ENCODE results near the gene STAT5A.
"Not testable (repeated sequence)": the region's sequence is repeated elsewhere in the genome, so short reads cannot be mapped to it uniquely, and the experiment has no call there.

STAT5A gene

DNA sequence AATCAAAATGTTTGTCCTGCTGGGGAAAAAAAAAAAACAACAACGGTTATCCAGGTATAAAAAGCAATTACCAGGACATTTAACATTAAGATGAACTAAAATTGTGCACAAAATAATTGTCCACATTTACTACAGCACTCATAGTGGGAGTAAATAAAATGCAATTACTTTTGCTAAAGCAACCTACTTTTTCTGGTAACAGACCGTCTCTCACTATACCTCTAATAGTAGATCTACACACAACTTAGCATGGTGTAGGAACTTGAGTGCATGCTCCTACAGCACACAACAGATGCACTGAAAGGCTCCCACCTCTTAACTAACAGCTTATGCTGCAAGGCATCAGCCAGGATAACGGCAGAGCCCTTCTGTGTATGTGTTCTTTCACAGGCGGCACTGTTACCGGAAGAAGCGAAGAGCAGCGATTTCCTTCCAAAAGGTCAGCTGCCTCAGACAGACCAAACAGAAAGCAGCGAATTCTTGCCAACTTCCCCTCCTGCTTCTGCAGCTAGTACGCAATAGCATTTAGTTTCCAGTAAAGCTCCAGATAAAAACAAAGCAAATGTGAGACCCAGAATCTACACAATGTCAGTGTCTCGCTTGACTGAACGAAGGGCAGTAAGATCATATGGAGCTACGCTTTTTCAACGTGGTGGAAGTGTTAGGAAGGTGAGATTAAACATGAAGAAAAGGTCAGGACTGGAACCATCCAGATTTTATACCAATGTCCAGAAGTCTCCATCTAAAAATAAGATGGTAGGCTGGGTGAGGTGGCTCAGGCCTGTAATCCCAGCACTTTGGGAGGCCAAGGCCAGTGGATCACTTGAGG is 39.7 kb upstream of the STAT5A start:
- H3K36me3 ChIP-seq (ENCODE audit: control insufficient read depth, insufficient read depth, low read length), result no peaks in the 10 kb centered on the region
- H3K9me3 ChIP-seq (ENCODE audit: control insufficient read depth, insufficient read depth, low read length), result no peaks in the 10 kb centered on the region
- H3K27me3 ChIP-seq (ENCODE audit: control insufficient read depth, insufficient read depth, low read length), result no peaks in the 10 kb centered on the region
- H3K27ac ChIP-seq (ENCODE audit: low read length), result no peak overlapping the region
- no CpG with 5 or more reads among the region's 13 CpGs for WGBS (ENCODE audit: insufficient coverage, insufficient read length)
- no peak for DNase-seq (ENCODE audit: low read depth, low spot score)
- H3K4me1 ChIP-seq (ENCODE audit: control insufficient read depth, insufficient read depth, low read length), result no peaks in the 10 kb centered on the region
- H3K4me3 ChIP-seq (ENCODE audit: low read length), result no peak overlapping the region

DNA sequence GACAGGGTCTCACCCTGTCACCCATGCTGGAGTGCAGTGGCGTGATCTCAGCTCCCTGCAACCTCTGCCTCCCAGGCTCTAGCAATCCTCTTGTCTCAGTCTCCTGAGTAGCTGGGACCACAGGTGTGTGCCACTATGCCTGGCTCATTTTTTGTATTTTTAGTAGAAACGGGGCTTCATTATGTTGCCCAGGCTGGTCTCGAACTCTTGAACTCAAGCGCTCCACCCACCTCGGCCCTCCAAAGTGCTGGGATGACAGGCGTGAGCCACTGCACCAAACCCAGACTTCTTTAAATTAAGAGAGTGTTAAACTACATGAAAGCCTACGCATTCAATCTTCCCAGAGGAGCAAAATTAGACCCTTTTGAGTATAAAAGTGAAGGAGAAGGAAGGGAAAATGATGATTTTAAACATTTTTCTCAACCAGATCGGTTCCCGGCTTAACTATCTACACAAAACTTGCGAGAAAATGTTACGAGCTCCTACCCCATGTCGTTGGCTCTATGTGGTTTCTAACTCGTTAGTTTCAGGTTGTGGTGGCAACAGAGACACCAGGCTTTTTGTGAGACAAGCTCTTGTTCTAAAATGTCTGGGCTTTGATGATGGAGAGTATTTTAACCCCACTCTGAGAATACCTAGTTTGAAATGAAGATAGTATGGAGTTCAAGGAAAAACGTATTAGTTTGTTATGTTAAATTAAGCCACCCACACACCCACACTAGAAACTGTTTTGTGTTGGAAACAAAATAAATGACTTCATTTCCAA is 38.4 kb upstream of the STAT5A start:
- DNase-seq (ENCODE audit: low read depth, low spot score), result no peak
- H3K9me3 ChIP-seq (ENCODE audit: control insufficient read depth, insufficient read depth, low read length), result no peaks in the 10 kb centered on the region
- WGBS (ENCODE audit: insufficient coverage, insufficient read length), result no CpG with 5 or more reads among the region's 14 CpGs
- no peaks in the 10 kb centered on the region for H3K27me3 ChIP-seq (ENCODE audit: control insufficient read depth, insufficient read depth, low read length)
- H3K4me3 ChIP-seq (ENCODE audit: low read length), result no peak overlapping the region
- no peak overlapping the region for H3K27ac ChIP-seq (ENCODE audit: low read length)
- no peaks in the 10 kb centered on the region for H3K36me3 ChIP-seq (ENCODE audit: control insufficient read depth, insufficient read depth, low read length)
- H3K4me1 ChIP-seq (ENCODE audit: control insufficient read depth, insufficient read depth, low read length), result no peaks in the 10 kb centered on the region

DNA sequence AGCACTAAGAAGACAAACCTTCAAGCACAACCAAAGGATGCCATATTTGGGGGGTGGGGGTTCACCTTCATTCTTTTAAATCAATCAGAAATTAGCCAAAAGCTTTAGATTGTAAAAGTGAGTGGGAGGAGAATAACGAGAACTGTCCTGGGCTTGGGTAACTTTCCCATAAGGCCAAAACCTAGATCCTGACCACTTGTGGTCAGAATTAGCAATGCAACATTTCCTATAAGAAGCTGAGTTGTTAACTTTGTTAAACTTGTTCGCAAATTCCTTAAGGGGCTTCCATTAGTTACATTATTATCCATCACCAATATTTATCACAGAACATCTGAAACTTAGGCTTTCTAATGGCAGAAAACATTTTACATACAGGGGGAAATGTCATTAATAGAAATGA is 37.2 kb upstream of the STAT5A start:
- Histone ChIP-seq H3K4me1 (ENCODE audit: control insufficient read depth, insufficient read depth, low read length) (no peaks in the 10 kb centered on the region), H3K27ac (ENCODE audit: low read length) (no peak overlapping the region), H3K36me3 (ENCODE audit: control insufficient read depth, insufficient read depth, low read length) (no peaks in the 10 kb centered on the region), H3K9me3 (ENCODE audit: control insufficient read depth, insufficient read depth, low read length) (no peaks in the 10 kb centered on the region), H3K4me3 (ENCODE audit: low read length) (no peak overlapping the region), H3K27me3 (ENCODE audit: control insufficient read depth, insufficient read depth, low read length) (no peaks in the 10 kb centered on the region)
- DNase-seq (ENCODE audit: low read depth, low spot score), result no peak
- WGBS (ENCODE audit: insufficient coverage, insufficient read length), result no CpG with 5 or more reads among the region's 2 CpGs

DNA sequence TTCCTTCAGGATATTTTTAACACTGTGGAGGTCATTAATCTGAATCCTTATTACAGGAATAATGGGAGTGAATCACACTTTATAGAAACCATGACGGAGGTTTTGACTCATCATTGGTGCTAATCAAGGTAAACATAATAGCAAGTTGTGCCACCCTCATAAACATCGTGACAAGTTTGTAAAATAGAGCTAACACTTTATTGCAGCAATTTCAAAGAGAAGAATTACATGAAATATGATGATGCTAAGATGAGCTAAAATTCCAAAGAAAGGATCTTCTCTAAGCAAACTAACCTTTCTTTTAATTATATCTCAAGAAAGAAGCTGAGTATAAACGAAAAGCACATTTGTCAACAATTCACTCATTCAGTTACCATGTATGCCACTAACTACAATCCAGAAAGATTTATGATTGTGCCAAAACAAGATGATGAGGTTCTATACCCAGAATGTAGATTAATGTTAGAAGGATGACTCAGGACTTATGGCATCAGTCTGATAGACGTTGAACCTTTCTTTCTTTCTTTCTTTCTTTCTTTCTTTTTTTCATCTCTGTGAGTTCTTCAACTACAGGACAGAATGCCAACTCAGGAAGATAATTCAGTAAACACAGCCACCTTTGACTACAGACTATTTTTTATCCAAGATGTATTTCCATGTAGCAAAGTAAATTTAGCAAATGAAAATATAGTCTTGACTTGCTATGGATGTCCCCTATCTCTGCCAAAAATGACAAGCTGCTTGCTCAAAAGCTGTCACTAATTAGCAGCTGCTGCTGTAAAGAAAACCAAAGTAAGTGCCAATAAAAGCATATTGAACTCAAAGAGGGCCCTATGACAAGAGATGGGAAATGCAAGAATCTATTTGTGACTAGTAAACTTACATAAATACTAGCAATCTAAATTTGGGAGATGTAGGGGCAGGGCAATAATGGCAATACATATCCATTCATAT is 35.4 kb upstream of the STAT5A start:
- no peak overlapping the region for H3K4me3 ChIP-seq (ENCODE audit: low read length)
- H3K36me3 ChIP-seq (ENCODE audit: control insufficient read depth, insufficient read depth, low read length), result no peaks in the 10 kb centered on the region
- no peak for DNase-seq (ENCODE audit: low read depth, low spot score)
- no CpG with 5 or more reads among the region's 4 CpGs for WGBS (ENCODE audit: insufficient coverage, insufficient read length)
- no peaks in the 10 kb centered on the region for H3K4me1 ChIP-seq (ENCODE audit: control insufficient read depth, insufficient read depth, low read length)
- no peaks in the 10 kb centered on the region for H3K27me3 ChIP-seq (ENCODE audit: control insufficient read depth, insufficient read depth, low read length)
- no peak overlapping the region for H3K27ac ChIP-seq (ENCODE audit: low read length)
- H3K9me3 ChIP-seq (ENCODE audit: control insufficient read depth, insufficient read depth, low read length), result no peaks in the 10 kb centered on the region

DNA sequence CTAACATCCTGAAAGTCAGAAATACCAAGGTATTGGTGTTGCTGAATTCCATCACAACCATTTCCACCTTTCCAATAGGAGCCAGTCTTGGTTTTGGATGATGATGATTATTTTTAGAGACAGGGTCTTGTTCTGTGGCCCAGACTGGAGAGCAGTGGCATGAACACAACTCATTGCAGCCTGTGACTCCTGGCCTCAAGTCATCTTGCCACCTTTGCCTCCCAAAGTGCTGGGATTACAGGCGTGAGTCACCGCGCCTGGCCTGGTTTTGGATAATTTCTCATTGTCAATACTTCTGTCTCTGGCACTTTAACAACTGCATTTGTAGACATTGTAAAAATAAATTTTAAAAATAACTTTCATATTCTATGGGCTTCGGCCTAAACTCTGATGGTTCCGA is 34.7 kb upstream of the STAT5A start:
- no peaks in the 10 kb centered on the region for H3K27me3 ChIP-seq (ENCODE audit: control insufficient read depth, insufficient read depth, low read length)
- WGBS (ENCODE audit: insufficient coverage, insufficient read length), result no CpG with 5 or more reads among the region's 5 CpGs
- no peak overlapping the region for H3K27ac ChIP-seq (ENCODE audit: low read length)
- no peaks in the 10 kb centered on the region for H3K9me3 ChIP-seq (ENCODE audit: control insufficient read depth, insufficient read depth, low read length)
- H3K36me3 ChIP-seq (ENCODE audit: control insufficient read depth, insufficient read depth, low read length), result no peaks in the 10 kb centered on the region
- DNase-seq (ENCODE audit: low read depth, low spot score), result no peak
- H3K4me3 ChIP-seq (ENCODE audit: low read length), result no peak overlapping the region
- no peaks in the 10 kb centered on the region for H3K4me1 ChIP-seq (ENCODE audit: control insufficient read depth, insufficient read depth, low read length)

DNA sequence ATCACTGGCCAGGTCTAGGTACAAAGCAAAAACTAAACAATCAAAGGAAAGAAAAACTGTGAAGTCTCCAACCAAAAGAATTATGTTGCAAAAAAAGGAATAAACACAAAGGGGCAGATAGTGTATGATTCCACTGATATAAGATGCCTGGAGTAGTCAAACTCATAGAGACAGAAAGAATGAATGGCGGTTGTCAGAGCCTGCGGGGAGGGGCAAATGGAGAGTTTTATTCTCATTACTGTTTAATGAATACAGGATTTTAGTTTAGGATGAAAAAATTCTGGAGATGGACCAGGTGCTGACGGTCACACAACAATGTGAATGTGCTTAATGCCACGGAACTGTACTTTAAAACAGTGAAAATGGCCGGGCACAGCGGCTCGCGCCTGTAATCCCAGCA is 32.9 kb upstream of the STAT5A start:
- no peaks in the 10 kb centered on the region for H3K36me3 ChIP-seq (ENCODE audit: control insufficient read depth, insufficient read depth, low read length)
- no peaks in the 10 kb centered on the region for H3K27me3 ChIP-seq (ENCODE audit: control insufficient read depth, insufficient read depth, low read length)
- H3K4me1 ChIP-seq (ENCODE audit: control insufficient read depth, insufficient read depth, low read length), result no peaks in the 10 kb centered on the region
- H3K4me3 ChIP-seq (ENCODE audit: low read length), result no peak overlapping the region
- no peak overlapping the region for H3K27ac ChIP-seq (ENCODE audit: low read length)
- H3K9me3 ChIP-seq (ENCODE audit: control insufficient read depth, insufficient read depth, low read length), result no peaks in the 10 kb centered on the region
- WGBS (ENCODE audit: insufficient coverage, insufficient read length), result no CpG with 5 or more reads among the region's 8 CpGs
- no peak for DNase-seq (ENCODE audit: low read depth, low spot score)

DNA sequence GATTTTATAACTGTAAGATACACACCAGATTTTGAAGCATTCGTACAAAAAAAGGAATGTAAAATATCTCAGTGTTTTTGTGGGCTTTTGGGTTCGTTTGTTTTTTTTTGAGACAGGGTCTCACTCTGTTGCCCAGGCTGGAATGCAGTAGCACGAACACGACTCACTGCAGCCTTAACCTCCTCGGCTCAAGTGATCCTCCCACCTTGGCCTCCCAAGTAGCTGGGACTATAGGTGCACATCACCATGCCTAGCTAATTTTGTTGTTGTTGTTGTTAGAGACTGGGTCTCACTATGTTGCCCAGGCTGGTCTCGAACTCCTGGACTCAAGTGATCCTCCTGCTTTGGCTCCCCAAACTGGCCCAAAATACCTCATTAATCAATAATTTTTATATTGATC is 28.0 kb upstream of the STAT5A start:
- H3K36me3 ChIP-seq (ENCODE audit: control insufficient read depth, insufficient read depth, low read length), result no peaks in the 10 kb centered on the region
- DNase-seq (ENCODE audit: low read depth, low spot score), result no peak
- H3K4me1 ChIP-seq (ENCODE audit: control insufficient read depth, insufficient read depth, low read length), result no peaks in the 10 kb centered on the region
- H3K27me3 ChIP-seq (ENCODE audit: control insufficient read depth, insufficient read depth, low read length), result no peaks in the 10 kb centered on the region
- H3K9me3 ChIP-seq (ENCODE audit: control insufficient read depth, insufficient read depth, low read length), result no peaks in the 10 kb centered on the region
- H3K4me3 ChIP-seq (ENCODE audit: low read length), result no peak overlapping the region
- H3K27ac ChIP-seq (ENCODE audit: low read length), result no peak overlapping the region
- WGBS (ENCODE audit: insufficient coverage, insufficient read length), result no CpG with 5 or more reads among the region's 6 CpGs

DNA sequence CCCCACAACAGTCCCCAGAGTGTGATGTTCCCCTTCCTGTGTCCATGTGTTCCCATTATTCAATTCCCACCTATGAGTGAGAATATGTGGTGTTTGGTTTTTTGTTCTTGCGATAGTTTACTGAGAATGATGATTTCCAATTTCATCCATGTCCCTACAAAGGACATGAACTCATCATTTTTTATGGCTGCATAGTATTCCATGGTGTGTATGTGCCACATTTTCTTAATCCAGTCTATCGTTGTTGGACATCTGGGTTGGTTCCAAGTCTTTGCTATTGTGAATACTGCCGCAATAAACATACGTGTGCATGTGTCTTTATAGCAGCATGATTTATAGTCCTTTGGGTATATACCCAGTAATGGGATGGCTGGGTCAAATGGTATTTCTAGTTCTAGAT is 23.9 kb upstream of the STAT5A start:
- H3K27me3 ChIP-seq (ENCODE audit: control insufficient read depth, insufficient read depth, low read length); H3K9me3 ChIP-seq (ENCODE audit: control insufficient read depth, insufficient read depth, low read length); DNase-seq (ENCODE audit: low read depth, low spot score); H3K4me1 ChIP-seq (ENCODE audit: control insufficient read depth, insufficient read depth, low read length); H3K4me3 ChIP-seq (ENCODE audit: low read length); H3K27ac ChIP-seq (ENCODE audit: low read length); H3K36me3 ChIP-seq (ENCODE audit: control insufficient read depth, insufficient read depth, low read length): not testable (repeated sequence)
- WGBS (ENCODE audit: insufficient coverage, insufficient read length), result no CpG with 5 or more reads among the region's 4 CpGs

DNA sequence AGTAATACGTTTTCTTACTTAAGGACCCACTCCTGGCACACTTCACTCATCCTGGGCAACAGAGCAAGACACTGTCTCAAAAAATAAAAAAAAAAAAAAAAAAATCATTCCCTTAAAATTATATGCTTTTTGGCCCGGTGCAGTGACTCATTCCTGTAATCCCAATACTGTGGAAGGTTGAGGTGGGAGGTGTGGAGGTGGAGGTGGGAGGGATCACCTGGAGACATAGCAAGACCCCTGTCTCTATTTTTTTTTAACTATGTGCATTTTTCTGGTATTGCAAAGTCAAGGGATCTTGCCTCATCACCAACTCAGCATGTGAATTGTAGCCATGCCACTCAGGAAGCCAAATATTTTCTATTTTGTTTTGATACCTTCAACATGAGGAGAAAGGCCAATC is 21.8 kb upstream of the STAT5A start:
- H3K27ac ChIP-seq (ENCODE audit: low read length), result no peak overlapping the region
- no peak for DNase-seq (ENCODE audit: low read depth, low spot score)
- WGBS (ENCODE audit: insufficient coverage, insufficient read length), result no CpG with 5 or more reads among the region's 2 CpGs

More for the DNA sequence above, 21.8 kb upstream of the STAT5A start:
- Histone ChIP-seq H3K9me3 (ENCODE audit: control insufficient read depth, insufficient read depth, low read length) (no peaks in the 10 kb centered on the region), H3K4me3 (ENCODE audit: low read length) (no peak overlapping the region), H3K27me3 (ENCODE audit: control insufficient read depth, insufficient read depth, low read length) (no peaks in the 10 kb centered on the region), H3K4me1 (ENCODE audit: control insufficient read depth, insufficient read depth, low read length) (no peaks in the 10 kb centered on the region), H3K36me3 (ENCODE audit: control insufficient read depth, insufficient read depth, low read length) (no peaks in the 10 kb centered on the region)
